Activated T-helper 1 cell treated with anti-CD3 and anti-CD28 coated beads, Interleukin-12 subunit alpha, Interleukin-12 subunit beta, Interleukin-2, Interleukin-4 antibody, amounts not matched to agents 30 ng/mL and 10 ng/mL and 1 ng/mL, durations not matched to agents 14 hours and 24 hours and 36 hours (primary cell): ENCODE measurements around the gene SPACA1. TPM values are rescaled to one million over a fixed set of nuclear protein-coding genes. Genes with fewer than 3 reads are reported as not detected.

ENCODE experiments used
- DNase-seq: peaks from one replicate; pipeline ENCODE4 v3.0.0; 2021; ENCODE audit warnings: low spot score
- H3K27ac Mint-ChIP-seq: one replicate; pipeline ENCODE4 v1.8.0; 2021; ENCODE audit warnings: mild to moderate bottlenecking, mixed read lengths
- H3K27me3 Mint-ChIP-seq: one replicate; pipeline ENCODE4 v1.8.0; 2022; ENCODE audit warnings: mild to moderate bottlenecking, moderate library complexity, mixed read lengths; ENCODE audit not compliant: insufficient read depth
- H3K36me3 Mint-ChIP-seq: one replicate; pipeline ENCODE4 v1.8.0; 2021; ENCODE audit warnings: low read depth, mixed read lengths
- H3K4me1 Mint-ChIP-seq: one replicate; pipeline ENCODE4 v1.8.0; 2021; ENCODE audit warnings: low read depth, mixed read lengths
- H3K4me3 Mint-ChIP-seq: one replicate; pipeline ENCODE4 v1.8.0; 2021; ENCODE audit warnings: mild to moderate bottlenecking, moderate library complexity, mixed read lengths
- H3K9me3 Mint-ChIP-seq: one replicate; pipeline ENCODE4 v1.8.0; 2021; ENCODE audit warnings: mixed read lengths
- intact Hi-C: fragments of 100-400 bp; cut with micrococcal nuclease; formaldehyde crosslinking; loops from one replicate; pipeline ENCODE4 v1.15.1; 2024
- total RNA-seq: library from RNA; stranded (reverse); gene quantifications from 2 replicates; pipeline ENCODE4 v1.2.3, GENCODE V29; 2022

The SPACA1 gene
- total RNA-seq, 1 donor from 2014 or later = not detected

DNA sequence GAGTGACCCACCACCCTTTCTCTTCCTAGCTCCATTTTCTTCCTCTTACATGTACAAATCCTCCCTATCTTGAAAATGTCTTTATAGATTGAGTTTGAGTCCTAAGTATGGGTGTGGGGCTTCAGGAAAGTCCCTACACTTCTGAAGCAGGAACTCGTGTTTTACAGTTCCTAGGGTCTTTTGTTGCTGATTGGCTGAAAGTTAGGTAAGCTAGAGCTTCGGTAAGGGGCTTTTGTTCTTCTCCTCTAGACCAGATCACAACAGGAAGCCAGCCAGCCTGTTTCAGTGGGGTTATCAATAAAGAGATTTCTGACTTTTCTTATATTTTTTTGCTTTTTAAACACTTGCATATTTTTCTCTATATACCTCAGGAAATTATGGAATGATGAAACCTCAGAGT lies 67.2 kb downstream of the SPACA1 start:
- Mint-ChIP-seq H3K27ac (no peak overlapping the region), H3K9me3 (no peaks in the 10 kb centered on the region), H3K27me3 (no peaks in the 10 kb centered on the region), H3K36me3 (no peaks in the 10 kb centered on the region), H3K4me3 (no peak overlapping the region), H3K4me1 (no peaks in the 10 kb centered on the region)
- DNase-seq = no peak
- intact Hi-C loops = no loop called here

DNA sequence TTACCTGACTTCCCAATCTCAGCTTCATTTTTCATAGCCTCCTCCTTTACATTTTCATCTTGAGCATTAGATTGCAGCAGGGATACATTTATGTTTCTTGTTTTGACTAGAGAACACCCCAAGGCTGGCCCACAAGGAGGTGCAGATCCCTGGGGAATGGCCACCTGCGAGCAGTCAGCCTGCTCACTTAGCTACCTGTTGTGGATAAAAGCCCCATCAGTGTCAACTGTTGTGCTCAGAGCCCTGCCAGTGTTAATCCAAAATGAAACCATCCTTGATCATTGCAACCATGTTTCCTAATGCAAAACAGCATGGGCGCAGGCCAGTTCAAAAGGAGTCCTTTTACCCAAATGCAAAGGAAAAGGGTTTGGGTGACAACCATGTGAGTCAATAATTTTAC lies 67.7 kb downstream of the SPACA1 start:
- DNase-seq = no peak
- H3K36me3 Mint-ChIP-seq = no peaks in the 10 kb centered on the region
- H3K9me3 Mint-ChIP-seq = no peaks in the 10 kb centered on the region
- no peaks in the 10 kb centered on the region for H3K4me1 Mint-ChIP-seq
- H3K4me3 Mint-ChIP-seq = no peak overlapping the region
- intact Hi-C loops = no loop called here
- H3K27ac Mint-ChIP-seq = no peak overlapping the region
- H3K27me3 Mint-ChIP-seq = no peaks in the 10 kb centered on the region

DNA sequence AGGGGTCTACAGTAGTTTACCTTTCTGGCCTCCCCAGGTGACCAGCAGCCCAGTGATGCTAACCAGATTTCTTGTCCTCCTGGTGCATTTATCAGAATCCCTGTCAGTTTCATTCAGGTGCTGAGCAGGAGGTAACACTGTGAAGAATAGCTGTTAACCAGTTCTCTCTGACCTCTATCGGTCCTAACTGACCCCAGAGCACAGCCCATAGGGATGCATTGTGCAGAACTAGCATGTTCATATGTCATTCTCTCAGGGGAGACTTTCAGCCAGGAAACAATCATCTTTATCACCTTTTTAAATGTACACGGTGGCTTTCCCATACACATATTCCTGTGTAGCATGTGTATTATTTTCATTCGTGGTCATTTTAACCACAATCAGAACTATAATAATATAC lies 68.6 kb downstream of the SPACA1 start:
- no peak for DNase-seq
- Mint-ChIP-seq H3K27ac (no peak overlapping the region), H3K36me3 (no peaks in the 10 kb centered on the region), H3K9me3 (no peaks in the 10 kb centered on the region), H3K4me3 (no peak overlapping the region), H3K4me1 (no peaks in the 10 kb centered on the region), H3K27me3 (no peaks in the 10 kb centered on the region)
- intact Hi-C loops = no loop called here

Other genes with a start within 250 kb of the SPACA1 start
- not detected in 2 replicates for gene CNR1, start 118.5 kb downstream of the SPACA1 start, total RNA-seq